DLD1 (cell line): ENCODE measurements around the gene C10orf95.
"Not testable (repeated sequence)": the region's sequence is repeated elsewhere in the genome, so short reads cannot be mapped to it uniquely, and the experiment has no call there.

ENCODE experiments used
- in situ Hi-C: cut with HindIII; loops from 2 replicates; pipeline ENCODE4 v1.10.0; 2017; ENCODE audit warnings: low sequenced_read_pairs

Gene C10orf95, protein sequence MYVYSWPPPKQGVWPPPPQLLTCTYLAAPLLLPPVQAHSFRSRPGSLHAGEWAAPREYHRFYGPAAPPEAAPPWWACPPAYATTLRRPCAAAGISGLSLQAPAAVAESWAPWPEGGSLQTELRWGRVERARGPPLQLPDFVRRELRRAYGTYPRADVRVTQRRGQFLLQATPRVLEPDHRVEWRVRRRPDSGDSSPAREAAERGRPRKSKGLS

DNA sequence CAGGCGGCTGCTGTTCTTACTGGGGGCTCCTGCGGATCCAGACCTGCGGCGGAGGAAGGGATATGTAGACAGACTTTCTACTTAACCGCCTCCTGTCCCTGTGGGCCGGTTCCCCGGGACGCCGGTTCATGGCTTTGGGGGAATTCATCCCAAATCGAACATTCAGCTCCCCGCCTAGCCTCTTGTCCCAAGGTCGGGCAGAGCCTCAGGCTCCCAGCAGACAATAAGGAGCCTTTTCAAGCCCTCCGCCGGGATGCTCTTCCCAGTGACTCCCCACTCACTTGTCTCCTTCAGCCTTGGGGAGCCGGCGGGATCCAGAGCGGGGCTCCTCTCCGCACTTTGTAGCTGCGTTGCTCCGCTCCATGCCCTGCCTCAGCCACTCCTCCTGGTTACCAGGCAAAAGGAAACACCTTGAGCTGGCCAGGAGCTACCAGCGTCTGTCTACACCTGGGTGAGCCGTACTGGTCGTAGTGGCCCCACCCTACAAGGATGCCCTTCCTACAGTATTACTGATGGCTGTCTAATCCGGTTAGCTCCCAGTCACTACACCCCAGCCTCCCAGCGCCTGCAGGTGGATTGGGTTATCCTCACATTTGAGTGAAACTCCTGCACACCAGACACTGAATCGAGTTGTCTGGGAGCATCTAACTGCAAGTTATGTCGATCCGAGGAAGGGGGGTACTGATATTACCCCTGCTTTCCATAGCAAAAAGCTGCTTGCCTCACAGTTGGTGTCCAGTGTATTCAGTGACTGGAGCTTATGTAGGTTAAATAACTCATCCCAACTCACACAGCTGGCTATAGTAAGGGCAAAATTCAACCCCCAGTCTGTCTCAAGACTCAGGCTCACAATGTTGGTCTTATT, at the start of gene C10orf95:
Gene C10orf95 (minus strand): TSS at position 439 of the 865 bp plus-strand sequence. CDS start 450 bp downstream, outside the sequence.
- in situ Hi-C loops = no loop called here

DNA sequence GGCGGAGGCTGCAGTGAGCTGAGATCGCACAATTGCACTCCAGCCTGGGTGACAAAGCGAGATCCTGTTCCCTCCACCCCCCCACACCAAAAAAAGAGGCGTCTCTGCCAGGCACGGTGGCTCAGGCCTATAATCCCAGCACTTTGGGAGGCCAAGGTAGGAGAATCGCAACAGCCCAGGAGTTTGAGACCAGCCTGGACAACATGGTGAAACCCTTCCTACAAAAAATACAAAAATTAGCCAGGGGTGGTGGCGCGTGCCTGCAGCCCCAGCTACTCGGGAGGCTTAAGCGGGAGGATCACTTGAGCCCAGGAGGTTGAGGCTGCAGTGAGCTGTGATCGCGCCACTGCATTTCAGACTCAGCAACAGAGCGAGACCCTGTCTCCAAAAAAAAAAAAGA, 49.3 kb upstream of the C10orf95 start:
- in situ Hi-C loops = not testable (repeated sequence)

DNA sequence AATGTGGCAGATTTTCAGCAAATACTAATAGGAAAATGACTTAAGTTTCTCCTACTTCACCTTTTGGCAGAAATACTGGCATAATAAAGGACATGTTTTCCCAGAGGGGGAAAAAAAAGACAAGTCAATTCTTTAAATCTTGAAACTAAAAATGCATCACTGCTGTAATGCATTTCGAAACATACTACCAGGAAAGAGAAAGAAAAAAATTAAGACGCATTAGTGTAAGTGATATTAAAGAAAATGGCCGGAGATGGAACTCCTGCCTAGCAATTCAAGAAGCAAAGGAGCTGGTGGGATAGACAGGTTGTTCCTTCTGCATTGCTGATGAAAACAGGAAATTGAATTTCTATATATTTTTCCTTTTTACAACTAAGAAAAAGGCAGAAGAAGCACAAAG, 48.0 kb upstream of the C10orf95 start:
- in situ Hi-C loops = loop anchor here (25.0 kb wide), 1 partner anchor 137 kb away; no protein-coding TSS in a partner anchor

DNA sequence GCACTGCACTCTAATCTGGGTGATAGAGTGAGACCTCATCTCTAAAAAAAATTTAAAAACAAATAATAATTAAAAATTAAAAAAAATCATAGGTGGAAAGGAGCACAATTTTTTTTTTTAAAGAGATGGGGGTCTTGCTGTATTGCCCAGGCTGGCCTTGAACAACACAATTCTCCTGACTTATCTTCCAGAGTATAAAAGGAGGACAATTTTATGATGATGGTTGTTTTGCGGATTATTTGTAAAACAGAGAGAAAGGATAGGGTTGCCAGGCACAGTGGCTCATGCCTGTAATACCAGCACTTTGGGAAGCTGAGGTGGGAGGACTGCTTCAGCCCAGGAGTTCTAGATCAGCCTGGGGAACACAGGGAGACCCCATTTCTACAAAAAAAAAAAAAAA, 46.2 kb upstream of the C10orf95 start:
- in situ Hi-C loops = loop anchor here (25.0 kb wide), 1 partner anchor 135 kb away; no protein-coding TSS in a partner anchor

DNA sequence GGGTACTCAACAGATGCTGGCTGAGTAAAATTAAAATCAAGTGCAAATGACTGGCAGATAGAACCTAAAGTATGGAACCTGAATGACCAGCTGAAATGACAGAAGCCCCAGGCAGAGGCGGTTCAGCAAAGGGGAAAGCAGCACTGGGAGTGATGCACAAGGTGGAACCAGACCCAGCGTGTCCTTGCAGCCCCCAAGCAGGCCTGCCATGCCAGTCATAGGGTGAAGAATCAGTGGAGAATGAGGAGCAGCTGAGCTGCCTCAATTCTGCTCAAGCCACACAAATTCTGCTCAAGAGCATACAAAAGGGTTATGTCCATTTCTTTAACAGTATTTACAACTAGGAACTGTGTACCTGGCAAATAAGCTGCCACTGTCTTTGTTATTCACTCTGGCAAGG, 42.4 kb upstream of the C10orf95 start:
- in situ Hi-C loops = loop anchor here (25.0 kb wide), 1 partner anchor 131 kb away; no protein-coding TSS in a partner anchor

DNA sequence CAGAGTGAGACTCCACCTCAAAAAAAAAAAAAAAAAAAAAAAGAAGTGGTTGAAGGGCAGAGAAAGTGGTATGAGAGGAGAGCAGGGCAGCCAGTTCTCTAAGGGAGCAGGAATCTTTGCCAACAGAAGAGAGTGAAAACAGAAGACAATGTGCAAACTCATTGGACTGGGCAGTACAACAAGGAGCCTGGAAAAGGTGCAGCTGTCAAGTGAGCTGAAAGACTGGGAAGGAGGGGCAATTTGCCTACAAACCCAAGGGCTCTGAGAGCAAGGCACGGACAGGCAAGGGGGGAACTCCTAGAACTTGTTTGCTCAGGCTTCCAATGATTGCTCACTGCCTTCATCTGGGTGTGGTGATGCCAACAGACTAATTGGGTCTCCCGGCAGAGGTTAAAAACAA, 41.6 kb upstream of the C10orf95 start:
- in situ Hi-C loops = loop anchor here (25.0 kb wide), 1 partner anchor 131 kb away; no protein-coding TSS in a partner anchor

DNA sequence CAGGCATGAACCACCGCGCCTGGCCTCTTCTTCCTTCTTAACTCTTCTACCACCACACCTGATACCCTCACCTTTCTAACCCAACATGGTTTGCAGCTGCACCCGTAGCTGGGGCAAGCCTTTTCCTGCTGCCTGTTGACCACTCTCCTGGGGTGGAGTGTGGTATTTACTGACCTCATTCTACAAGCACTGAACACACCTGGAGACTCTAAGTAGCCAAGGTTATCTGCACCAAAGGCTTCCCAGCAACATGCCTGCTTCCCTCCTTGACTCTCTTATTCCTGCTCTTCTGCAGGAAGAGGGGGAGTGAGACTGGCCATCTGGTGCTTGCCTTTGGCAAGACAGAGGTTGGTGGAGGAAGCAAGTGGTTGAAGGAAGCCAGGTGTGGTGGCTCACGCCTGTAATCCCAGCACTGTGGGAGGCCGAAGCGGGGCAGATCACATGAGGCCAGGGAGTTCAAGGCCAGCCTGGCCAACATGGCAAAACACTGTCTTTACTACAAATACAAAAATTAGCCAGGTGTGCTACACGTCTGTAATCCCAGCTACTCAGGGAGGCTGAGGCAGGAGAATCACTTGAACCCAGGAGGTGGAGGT, 41.1 kb upstream of the C10orf95 start:
- in situ Hi-C loops = loop anchor here (25.0 kb wide), 1 partner anchor 130 kb away; no protein-coding TSS in a partner anchor

DNA sequence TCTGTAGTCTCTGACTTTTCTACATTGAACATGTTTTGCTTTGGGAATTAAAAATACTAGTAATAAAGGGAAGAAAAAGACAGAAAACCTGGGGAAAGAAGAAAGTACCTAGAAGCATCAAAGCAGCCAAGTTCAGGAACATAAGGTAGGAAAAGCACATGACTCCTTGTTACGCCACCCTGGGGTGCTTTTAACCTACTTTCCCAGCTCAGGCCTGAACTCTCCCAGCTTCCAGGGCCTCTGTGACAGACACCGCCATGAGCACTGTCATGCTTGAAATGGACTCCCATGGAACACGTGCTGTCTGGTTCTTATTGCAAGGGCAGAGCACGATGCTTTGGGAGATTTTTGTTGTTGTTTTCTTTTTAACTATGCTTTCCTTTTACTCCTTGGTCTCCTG, 39.8 kb upstream of the C10orf95 start:
- in situ Hi-C loops = loop anchor here (25.0 kb wide), 1 partner anchor 129 kb away; no protein-coding TSS in a partner anchor

DNA sequence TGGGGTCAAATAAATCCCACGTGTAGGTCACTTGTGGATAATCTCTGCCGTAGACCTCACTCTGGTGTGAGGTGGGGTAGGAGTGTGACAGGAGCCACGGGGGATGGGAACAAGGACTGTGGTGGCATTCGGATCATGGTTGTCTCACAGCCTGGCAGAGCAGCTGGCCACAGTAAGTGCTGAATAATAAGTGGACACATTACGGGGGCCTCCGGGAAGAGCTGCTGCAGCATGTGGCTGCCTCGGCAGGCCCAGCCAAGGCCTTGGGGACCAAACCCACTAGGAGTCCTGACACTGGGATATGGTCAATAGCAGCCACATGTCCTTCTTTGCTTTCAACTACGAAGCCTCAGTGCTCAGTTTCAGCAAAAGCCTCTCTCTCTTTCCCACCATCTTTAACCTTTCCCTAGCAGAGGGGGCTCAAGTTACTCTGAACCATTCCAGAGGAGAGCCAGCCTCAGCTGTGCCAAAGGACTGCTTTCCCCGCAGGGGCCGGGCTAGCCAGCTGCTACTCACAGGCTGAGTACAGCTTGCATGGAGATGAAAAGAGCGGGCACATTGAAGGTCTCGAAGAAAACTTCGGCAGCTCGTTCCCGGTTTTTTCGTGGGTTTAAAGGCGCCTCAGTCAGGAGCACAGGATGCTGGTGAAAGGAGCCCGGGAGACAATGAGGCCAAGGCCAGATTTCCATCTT, 33.9 kb upstream of the C10orf95 start:
- in situ Hi-C loops = loop anchor here (25.0 kb wide), 1 partner anchor 123 kb away; no protein-coding TSS in a partner anchor

DNA sequence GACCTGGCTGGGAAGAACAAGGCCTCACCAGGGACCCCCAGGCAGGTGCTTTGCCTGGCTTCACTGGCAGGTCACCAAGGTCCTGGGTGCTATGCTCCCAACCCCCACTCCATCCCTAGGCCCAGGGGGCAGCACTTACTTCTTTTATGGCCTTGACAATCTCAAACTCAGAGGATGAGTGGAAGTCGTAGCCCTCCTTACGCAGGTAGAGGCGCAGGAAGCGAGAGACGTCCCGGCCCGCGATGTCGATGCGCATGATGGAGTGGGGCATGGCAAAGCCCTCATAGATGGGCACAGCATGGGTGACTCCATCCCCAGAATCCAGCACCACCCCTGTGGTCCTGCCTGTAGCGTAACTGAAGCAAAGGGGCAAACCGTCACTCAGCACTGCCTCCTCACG, 32.7 kb upstream of the C10orf95 start:
- in situ Hi-C loops = loop anchor here (25.0 kb wide), 1 partner anchor 122 kb away; no protein-coding TSS in a partner anchor

DNA sequence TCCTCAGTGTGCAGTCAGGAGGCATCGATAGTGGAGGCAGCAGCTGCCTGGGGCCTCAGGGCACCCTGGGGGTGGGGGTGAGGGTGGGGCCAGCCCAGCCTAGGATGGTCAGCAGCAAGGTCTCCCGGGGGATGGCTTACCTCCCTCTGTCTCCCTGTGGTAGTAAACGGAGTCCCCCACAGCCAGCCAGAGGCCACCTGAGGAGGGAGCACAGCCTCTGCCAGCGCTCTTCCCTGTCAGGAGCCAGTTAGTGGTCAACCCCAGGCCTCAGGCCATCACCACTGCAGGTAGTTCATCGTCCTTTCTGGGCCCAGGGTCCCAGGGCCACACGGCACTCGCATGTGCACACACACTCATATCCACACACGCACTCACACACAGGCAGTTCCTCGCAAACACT, 29.1 kb upstream of the C10orf95 start:
- in situ Hi-C loops = loop anchor here (25.0 kb wide), 1 partner anchor 118 kb away; no protein-coding TSS in a partner anchor

DNA sequence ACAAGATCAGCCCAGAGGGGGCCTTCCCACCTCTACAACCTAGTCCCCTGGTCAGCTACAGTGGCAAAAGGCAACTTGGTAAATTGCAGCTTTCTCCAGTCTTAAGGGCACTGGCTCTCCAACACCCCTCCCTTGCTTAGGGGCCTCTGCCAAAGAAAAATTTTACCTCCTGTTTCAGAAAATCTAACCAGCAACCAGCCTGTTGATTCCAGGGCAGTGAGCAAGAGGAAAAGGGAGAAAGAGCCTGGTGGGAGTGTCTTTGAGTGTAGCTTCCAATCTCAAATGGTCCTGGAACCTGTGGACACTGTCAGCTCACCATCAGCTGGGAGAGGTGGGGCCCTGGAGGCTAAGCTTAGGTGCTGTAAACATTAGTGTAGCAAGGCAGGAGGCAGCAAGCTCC, 28.3 kb upstream of the C10orf95 start:
- in situ Hi-C loops = loop anchor here (25.0 kb wide), 1 partner anchor 117 kb away; no protein-coding TSS in a partner anchor

DNA sequence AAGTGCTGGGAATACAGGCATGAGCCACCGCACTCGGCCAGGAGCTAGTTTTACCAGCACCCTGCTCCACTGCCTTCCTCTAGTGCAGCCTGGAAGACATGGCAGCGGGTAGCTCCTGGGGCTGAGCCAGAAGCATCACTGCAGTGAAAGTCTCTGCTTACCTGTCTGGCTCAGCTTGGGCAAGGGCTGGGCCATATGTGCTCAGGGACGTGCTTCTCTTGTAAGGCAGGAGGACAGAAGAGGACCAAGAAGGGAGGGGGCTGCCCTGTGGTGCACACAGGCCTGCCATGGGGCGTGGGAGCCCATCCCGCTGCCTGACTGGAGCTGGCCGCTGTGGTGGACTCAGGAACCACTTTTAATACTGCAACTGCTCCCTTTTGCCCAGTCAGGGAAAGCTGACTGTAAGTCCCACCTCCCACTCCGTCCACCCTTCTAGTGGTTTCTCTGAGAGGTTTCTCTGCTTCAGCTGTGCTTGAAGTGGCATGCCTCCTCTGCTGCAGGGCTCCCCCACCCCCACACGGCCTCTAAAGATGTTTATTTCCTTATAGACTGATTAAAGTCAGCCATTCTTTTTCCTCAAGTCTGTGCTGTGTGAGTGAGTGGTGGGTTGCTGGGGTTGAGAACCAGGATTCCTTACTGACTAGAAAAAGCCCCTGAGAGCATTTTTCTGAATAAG, 25.3 kb upstream of the C10orf95 start:
- in situ Hi-C loops = loop anchor here (25.0 kb wide), 1 partner anchor 114 kb away; no protein-coding TSS in a partner anchor

DNA sequence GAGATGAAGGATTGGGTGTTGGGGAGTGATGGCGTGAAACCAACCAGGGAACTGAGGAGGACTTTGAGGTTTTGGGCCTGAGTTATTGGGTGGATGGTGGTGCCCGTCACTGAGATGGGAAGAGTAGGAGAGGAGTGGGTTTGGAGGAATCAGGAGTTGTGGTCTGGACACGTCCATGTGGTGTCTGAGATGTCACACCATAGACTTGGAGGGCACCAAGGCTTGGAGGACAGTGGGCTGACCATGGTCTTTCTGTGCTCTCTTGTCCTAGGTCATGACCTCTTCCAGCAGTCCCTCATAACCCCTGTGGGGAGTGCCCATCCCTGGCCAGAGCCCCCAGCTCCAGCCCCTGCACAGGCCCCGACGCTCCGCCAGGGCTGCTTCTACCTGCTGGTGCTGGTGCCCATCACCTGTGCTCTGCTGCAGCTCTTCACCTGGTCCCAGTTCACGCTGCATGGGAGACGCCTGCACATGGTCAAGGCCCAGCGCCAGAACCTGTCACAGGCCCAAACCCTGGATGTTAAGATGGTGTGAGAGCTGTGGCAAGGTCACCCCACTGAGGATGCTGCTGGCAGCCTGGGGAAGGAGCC, 24.2 kb upstream of the C10orf95 start:
- in situ Hi-C loops = loop anchor here (25.0 kb wide), 1 partner anchor 113 kb away; no protein-coding TSS in a partner anchor

DNA sequence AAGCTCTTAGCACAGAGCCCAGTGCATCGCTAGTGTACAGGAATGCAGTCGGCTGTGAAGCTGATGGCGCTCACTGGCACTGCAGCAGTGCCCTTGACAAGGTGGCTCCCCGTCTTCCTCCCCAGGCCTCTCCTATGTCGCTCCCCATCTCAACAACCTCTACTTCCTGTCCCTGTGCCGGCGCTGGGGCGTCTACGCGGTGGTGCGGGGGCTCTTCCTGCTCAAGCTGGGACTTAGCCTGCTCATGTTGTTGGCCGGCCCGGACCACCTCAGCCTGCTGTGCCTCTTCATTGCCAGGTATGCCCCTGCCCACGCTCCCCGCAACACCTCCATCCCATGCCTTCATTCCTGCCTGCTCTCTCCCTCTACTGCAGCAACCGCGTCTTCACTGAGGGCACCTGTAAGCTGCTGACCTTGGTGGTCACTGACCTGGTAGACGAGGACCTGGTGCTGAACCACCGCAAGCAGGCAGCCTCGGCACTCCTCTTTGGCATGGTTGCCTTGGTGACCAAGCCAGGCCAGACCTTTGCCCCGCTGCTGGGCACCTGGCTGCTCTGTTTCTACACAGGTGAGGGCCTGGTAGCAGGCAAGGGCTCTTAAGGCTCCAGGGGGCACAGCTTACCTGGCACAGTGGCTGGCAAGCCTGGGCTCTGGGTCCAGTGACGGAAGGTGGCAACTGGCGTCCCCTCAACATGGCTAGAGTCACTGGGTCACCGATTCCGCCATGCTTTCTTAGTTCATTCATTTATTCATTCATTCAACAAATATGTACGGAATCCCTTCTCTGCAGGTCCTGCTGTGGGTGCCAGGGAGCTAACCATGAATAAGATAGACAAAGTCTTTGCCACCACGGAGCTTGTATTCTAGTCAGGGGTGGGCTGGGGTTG, 22.3 kb upstream of the C10orf95 start:
- in situ Hi-C loops = no loop called here

DNA sequence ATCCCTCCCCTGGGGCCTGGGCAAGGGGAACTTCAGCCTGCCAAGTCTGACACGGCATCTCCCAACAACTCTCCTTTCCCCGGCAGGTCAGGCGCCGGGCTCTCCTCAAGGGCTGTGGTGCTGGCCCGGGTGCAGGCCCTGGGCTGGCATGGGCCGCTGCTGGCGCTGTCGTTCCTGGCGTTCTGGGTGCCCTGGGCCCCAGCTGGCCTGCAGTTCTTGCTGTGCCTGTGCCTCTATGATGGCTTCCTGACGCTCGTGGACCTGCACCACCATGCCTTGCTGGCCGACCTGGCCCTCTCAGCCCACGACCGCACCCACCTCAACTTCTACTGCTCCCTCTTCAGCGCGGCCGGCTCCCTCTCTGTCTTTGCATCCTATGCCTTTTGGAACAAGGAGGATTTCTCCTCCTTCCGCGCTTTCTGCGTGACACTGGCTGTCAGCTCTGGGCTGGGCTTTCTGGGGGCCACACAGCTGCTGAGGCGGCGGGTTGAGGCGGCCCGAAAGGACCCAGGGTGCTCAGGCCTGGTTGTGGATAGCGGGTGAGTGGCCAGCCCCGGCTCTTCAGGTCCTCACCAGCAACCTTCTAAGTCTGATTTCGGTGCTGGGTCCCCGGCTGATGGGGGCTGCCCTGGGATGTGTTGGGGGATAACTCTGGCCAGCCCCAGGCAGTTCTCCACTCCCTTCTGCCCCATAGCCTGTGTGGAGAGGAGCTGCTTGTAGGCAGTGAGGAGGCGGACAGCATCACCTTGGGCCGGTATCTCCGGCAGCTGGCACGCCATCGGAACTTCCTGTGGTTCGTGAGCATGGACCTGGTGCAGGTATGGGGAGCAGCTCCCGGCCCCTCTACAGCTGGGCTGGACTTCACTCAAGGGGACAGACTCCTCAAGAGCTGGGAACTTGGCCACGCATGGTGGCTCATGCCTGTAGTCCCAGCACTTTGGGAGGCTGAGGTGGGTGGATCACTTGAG, 19.5 kb upstream of the C10orf95 start:
- in situ Hi-C loops = no loop called here

DNA sequence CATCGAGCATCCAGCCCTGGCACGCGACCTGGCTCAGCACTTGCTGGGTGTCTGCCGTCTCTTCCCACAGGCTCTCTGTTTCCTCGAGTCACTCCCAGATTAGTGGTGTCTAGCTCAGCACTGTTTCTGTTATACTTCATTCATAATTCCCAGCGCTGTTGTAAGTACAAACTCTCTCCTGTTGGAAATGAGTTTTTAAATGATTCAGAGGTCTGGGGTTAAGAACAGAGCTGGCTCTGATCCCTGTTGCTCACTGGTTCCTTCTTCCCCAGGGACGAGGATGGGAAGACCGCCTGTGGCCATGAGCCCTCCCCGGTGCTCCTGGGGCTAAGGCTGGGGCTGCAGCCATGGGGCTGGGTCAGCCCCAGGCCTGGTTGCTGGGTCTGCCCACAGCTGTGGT, 17.3 kb upstream of the C10orf95 start:
- in situ Hi-C loops = no loop called here
